GM12801 (cell line): ENCODE results near the gene PPT2.

Experiments
- TF ChIP-seq, protein P1 (sequence below): IDR thresholded peaks from one replicate; pipeline ENCODE4 v1.5.1; 2011; ENCODE audit warnings: control low read depth; ENCODE audit not compliant: insufficient read length; ENCODE audit errors: extremely low read depth

Gene PPT2

DNA sequence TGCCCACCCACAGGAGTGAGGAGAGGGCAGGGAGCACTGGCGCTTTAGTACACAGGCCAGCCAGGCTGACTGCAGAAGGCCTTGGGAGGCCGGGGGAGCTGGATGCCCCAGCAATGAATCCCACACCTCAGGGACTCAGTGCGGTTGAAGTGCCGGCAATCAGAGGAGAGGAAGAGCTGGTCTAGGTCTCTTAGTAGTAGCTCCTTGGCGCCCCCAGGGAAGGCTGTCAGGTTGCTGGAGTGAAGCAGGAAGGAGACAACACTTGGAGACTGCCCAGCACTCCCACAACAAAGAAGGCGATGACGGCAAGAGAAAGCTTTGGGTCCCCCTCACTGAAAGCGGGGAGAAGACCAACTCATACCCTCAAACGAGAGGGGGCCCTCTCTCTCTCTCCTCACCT is 36.5 kb upstream of the PPT2 start:
- TF ChIP-seq, protein P1, sequence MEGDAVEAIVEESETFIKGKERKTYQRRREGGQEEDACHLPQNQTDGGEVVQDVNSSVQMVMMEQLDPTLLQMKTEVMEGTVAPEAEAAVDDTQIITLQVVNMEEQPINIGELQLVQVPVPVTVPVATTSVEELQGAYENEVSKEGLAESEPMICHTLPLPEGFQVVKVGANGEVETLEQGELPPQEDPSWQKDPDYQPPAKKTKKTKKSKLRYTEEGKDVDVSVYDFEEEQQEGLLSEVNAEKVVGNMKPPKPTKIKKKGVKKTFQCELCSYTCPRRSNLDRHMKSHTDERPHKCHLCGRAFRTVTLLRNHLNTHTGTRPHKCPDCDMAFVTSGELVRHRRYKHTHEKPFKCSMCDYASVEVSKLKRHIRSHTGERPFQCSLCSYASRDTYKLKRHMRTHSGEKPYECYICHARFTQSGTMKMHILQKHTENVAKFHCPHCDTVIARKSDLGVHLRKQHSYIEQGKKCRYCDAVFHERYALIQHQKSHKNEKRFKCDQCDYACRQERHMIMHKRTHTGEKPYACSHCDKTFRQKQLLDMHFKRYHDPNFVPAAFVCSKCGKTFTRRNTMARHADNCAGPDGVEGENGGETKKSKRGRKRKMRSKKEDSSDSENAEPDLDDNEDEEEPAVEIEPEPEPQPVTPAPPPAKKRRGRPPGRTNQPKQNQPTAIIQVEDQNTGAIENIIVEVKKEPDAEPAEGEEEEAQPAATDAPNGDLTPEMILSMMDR: no peak

- TF ChIP-seq, protein P1: no peak
These were observed 34.9 kb upstream of the PPT2 start for GRCh38 chr6:32118782-32119628.

- TF ChIP-seq, protein P1: no peak
These were observed 33.3 kb upstream of the PPT2 start for GRCh38 chr6:32120573-32121059.

GRCh38 chr6:32123681-32124080 is 30.3 kb upstream of the PPT2 start:
- TF ChIP-seq, protein P1: no peak

DNA sequence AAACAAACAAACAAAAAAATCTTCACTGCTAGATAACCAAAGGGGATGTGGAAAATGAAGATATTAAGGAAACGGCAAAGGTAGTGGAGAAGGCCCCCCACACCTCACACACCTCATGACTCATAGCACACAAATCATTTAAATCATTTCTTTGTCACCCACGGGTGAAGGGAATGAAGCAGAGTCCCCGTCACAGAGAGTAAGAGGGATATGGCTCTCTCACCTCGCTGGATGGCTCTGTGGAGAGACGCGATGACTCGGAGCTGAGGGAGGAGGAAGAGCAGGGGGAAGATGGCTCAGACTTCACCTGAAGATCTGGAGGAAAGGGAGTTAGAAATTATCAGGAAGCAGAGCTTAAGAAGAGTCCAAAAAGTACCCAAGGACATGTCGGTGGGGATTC is 27.1 kb upstream of the PPT2 start:
- TF ChIP-seq, protein P1: no peak

DNA sequence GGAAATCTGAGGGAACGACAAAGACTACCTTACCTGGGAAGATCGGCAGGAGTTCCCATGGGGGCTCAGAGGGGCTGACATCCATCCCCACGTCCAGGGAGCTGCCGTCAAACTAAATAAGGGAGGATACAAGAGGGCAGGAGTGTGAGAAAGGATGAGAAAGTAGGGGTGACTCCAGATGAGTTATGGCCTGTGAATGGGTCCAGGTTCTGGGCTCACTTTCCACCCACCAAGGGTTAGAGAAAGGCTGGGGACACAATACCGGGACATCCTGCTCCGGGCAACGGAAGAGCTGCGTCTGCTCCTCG is 26.6 kb upstream of the PPT2 start:
- TF ChIP-seq, protein P1: no peak

- TF ChIP-seq, protein P1: no peak
These were observed 26.0 kb upstream of the PPT2 start, which contains the start of gene ATF6B for GRCh38 chr6:32127717-32128592. ATF6B (minus strand) TSS chr6:32128246; CDS start chr6:32128207, 39 bp downstream.
